ENCODE results near the gene DXO. TPM values are rescaled to one million over a fixed set of nuclear protein-coding genes. Genes with fewer than 3 reads are reported as not detected.
"Not testable (repeated sequence)": the region's sequence is repeated elsewhere in the genome, so short reads cannot be mapped to it uniquely, and the experiment has no call there.

The DXO gene
- total RNA-seq, 2 experiments from 2014 or later: 11.8 to 13.7 TPM

- CTCF ChIA-PET, POLR2A ChIA-PET: not testable (repeated sequence)
Measured at GRCh38 chr6:31980998-31981397, 9.1 kb upstream of the DXO start.

- POLR2A ChIA-PET, CTCF ChIA-PET: not testable (repeated sequence)
Measured at GRCh38 chr6:31980195-31980876, 8.4 kb upstream of the DXO start.

GRCh38 chr6:31979238-31979898, 7.4 kb upstream of the DXO start:
- POLR2A ChIA-PET: no interaction called here

GRCh38 chr6:31978831-31979230, 6.9 kb upstream of the DXO start:
- CTCF ChIA-PET: no interaction called here

More at GRCh38 chr6:31979238-31979898, 7.4 kb upstream of the DXO start:
- CTCF ChIA-PET: no interaction called here

GRCh38 chr6:31977816-31978431, 6.0 kb upstream of the DXO start:
- POLR2A ChIA-PET: no interaction called here
- CTCF ChIA-PET: no interaction called here

More at GRCh38 chr6:31978831-31979230, 6.9 kb upstream of the DXO start:
- POLR2A ChIA-PET: no interaction called here

- POLR2A ChIA-PET: not testable (repeated sequence)
Measured at GRCh38 chr6:31976065-31976464, 4.1 kb upstream of the DXO start.

GRCh38 chr6:31972709-31973350, 892 bp upstream of the DXO start:
- ChIA-PET CTCF (interaction anchor here (3.2 to 6.3 kb wide), 2 partner anchors 14 to 21 kb away, joined by 12 to 31 read pairs; partner anchors contain the start of genes NELFE and SKIC2), POLR2A (interaction anchor here (1.5 to 3.2 kb wide), 3 partner anchors 10 to 20 kb away, joined by 5 to 41 read pairs (median 5); partner anchors contain the start of genes NELFE and SKIC2)

More at GRCh38 chr6:31976065-31976464, 4.1 kb upstream of the DXO start:
- CTCF ChIA-PET: not testable (repeated sequence)

- ChIA-PET POLR2A (interaction anchor here (0.5 to 3.2 kb wide), 8 partner anchors 8 to 313 kb away, joined by 3 to 41 read pairs (median 4); partner anchors contain the start of genes ATF6B, GPANK1, NELFE and NEU1), CTCF (interaction anchor here (0.7 to 6.3 kb wide), 5 partner anchors 13 to 158 kb away, joined by 3 to 31 read pairs (median 4); partner anchors contain the start of genes NELFE and SKIC2)
Measured at GRCh38 chr6:31971279-31971992, 502 bp downstream of the DXO start.

GRCh38 chr6:31970604-31971271, 1.2 kb downstream of the DXO start:
- ChIA-PET CTCF (interaction anchor here (6.3 kb wide), 1 partner anchor 12 kb away, joined by 31 read pairs; the partner anchor contains the start of genes NELFE and SKIC2), POLR2A (interaction anchor here (1.0 to 3.2 kb wide), 2 partner anchors 12 to 306 kb away, joined by 5 to 41 read pairs; partner anchors contain the start of genes GPANK1, NELFE and SKIC2)

- POLR2A ChIA-PET: interaction anchor here (3.2 kb wide), 1 partner anchor 11 kb away, joined by 41 read pairs; the partner anchor contains the start of genes NELFE and SKIC2
Measured at GRCh38 chr6:31969712-31970603, 2.0 kb downstream of the DXO start.

GRCh38 chr6:31968791-31969711, 2.9 kb downstream of the DXO start:
- POLR2A ChIA-PET: interaction anchor here (1.3 kb wide), 1 partner anchor 10 kb away, joined by 4 read pairs; no protein-coding TSS in a partner anchor
- CTCF ChIA-PET: interaction anchor here (0.6 to 6.3 kb wide), 2 partner anchors 10 to 57 kb away, joined by 3 to 31 read pairs; partner anchors contain the start of genes NELFE and SKIC2

More at GRCh38 chr6:31969712-31970603, 2.0 kb downstream of the DXO start:
- CTCF ChIA-PET: interaction anchor here (6.3 kb wide), 1 partner anchor 11 kb away, joined by 31 read pairs; the partner anchor contains the start of genes NELFE and SKIC2

GRCh38 chr6:31968326-31968725, 3.6 kb downstream of the DXO start:
- CTCF ChIA-PET: interaction anchor here (0.6 to 6.3 kb wide), 2 partner anchors 10 to 56 kb away, joined by 3 to 31 read pairs; partner anchors contain the start of genes NELFE and SKIC2
- POLR2A ChIA-PET: interaction anchor here (1.3 kb wide), 1 partner anchor 9 kb away, joined by 4 read pairs; no protein-coding TSS in a partner anchor

- POLR2A ChIA-PET: interaction anchor here (1.3 kb wide), 1 partner anchor 9 kb away, joined by 4 read pairs; no protein-coding TSS in a partner anchor
- CTCF ChIA-PET: interaction anchor here (0.6 to 6.3 kb wide), 2 partner anchors 9 to 56 kb away, joined by 3 to 31 read pairs; partner anchors contain the start of genes NELFE and SKIC2
Measured at GRCh38 chr6:31967926-31968320, 4.0 kb downstream of the DXO start.

- ChIA-PET CTCF (interaction anchor here (0.5 kb wide), 1 partner anchor 900 kb away, joined by 6 read pairs; no protein-coding TSS in a partner anchor), POLR2A (no interaction called here)
Measured at GRCh38 chr6:31966997-31967925, 4.7 kb downstream of the DXO start.

GRCh38 chr6:31966506-31966905, 5.4 kb downstream of the DXO start:
- CTCF ChIA-PET: interaction anchor here (0.5 kb wide), 1 partner anchor 900 kb away, joined by 6 read pairs; no protein-coding TSS in a partner anchor
- POLR2A ChIA-PET: no interaction called here

All from activated CD8-positive, alpha-beta memory T cell treated with anti-CD3 and anti-CD28 coated beads for 36 hours (primary cell).